GM12801 (cell line): Measurements from ENCODE around the gene EDARADD.

Experiments used
- CTCF ChIP-seq: IDR thresholded peaks from one replicate; pipeline ENCODE4 v1.5.1; 2011; ENCODE audit warnings: control low read depth; ENCODE audit not compliant: insufficient read length; ENCODE audit errors: extremely low read depth

EDARADD gene

GRCh38 chr1:236476019-236476418, 81.9 kb downstream of the EDARADD start:
- no peak for TF ChIP-seq CTCF

- no peak for TF ChIP-seq CTCF
These were observed 86.8 kb downstream of the EDARADD start for GRCh38 chr1:236480758-236481436.

GRCh38 chr1:236484310-236484971, 90.4 kb downstream of the EDARADD start:
- TF ChIP-seq CTCF, result no peak

- TF ChIP-seq CTCF, result no peak
These were observed 92.4 kb downstream of the EDARADD start for GRCh38 chr1:236486356-236487002.

GRCh38 chr1:236489710-236490377, 95.8 kb downstream of the EDARADD start:
- no peak for TF ChIP-seq CTCF

GRCh38 chr1:236491469-236492136, 97.5 kb downstream of the EDARADD start:
- no peak for TF ChIP-seq CTCF

- TF ChIP-seq CTCF, result no peak
These were observed 98.3 kb downstream of the EDARADD start for GRCh38 chr1:236492378-236492777.
